Left ventricle myocardium inferior (tissue), 1 donor: ENCODE data around the gene C2orf49. TPM values are rescaled to one million over a fixed set of nuclear protein-coding genes. Genes with fewer than 3 reads are reported as not detected.

Experiments
- DNase-seq: peaks from one replicate; pipeline ENCODE4 v3.0.0-alpha.2; 2020
- H3K27ac ChIP-seq: fragments of 200-600 bp; replicated peaks from 2 replicates; pipeline ENCODE4 v1.8.0; 2021
- H3K27me3 ChIP-seq: fragments of 200-600 bp; 2 replicates; pipeline ENCODE4 v1.8.0; 2021; ENCODE audit warnings: low read depth
- H3K36me3 ChIP-seq: fragments of 200-600 bp; 2 replicates; pipeline ENCODE4 v1.8.0; 2021
- H3K4me1 ChIP-seq: fragments of 200-600 bp; 2 replicates; pipeline ENCODE4 v1.8.0; 2021
- H3K4me3 ChIP-seq: fragments of 200-600 bp; 2 replicates; pipeline ENCODE4 v1.8.0; 2021; ENCODE audit warnings: mild to moderate bottlenecking, moderate library complexity
- H3K9me3 ChIP-seq: fragments of 200-600 bp; replicated peaks from 2 replicates; pipeline ENCODE4 v1.8.0; 2021
- intact Hi-C: fragments of 100-400 bp; cut with micrococcal nuclease; formaldehyde crosslinking; loops from one replicate; pipeline ENCODE4 v1.11.0; 2022
- total RNA-seq: library from RNA; stranded (reverse); fragmentation: NEBNext Ultra II Directional; extraction: Animal tissue kit (Norgen Biotek cat#: 25700); gene quantifications from one replicate; pipeline ENCODE4 v1.2.1, GENCODE V29; 2021
- TF ChIP-seq, protein P1 (sequence below): fragments of 200-600 bp; IDR thresholded peaks from 2 replicates; pipeline ENCODE4 v1.8.0; 2021; ENCODE audit warnings: antibody characterized with exemption, mild to moderate bottlenecking, borderline replicate concordance
- donor health status: DM: no; HTN: yes; CAD: no; lungs with severe emphysema.

The C2orf49 gene
- total RNA-seq, 1 donor from 2014 or later = 22.7 TPM

DNA sequence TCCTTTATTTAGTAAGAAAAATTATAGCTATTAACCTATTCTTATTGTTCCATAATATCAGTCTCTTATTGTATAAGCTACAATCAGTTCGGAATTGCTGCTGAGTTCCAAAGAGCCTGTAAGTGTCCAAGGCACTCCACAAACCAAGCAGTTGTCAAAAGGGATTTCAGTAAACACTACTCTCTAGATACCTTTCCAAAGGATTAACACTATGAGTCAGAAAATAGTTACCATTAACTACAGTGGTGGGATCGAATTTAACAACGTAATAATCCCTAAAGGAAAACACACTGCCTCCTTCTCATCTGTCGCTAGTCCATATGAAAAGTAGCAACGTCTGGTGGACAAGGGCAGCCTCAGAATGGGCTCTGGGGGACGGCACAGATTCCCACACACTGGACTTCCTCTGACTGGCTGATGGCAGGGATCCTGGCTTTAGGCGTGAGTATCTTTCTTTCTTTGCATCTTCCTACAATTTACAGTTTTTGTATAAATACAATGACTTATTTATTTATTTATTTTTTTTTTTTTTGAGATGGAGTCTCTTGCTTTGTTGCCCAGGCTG lies 16.6 kb upstream of the C2orf49 start:
- TF ChIP-seq, protein P1, sequence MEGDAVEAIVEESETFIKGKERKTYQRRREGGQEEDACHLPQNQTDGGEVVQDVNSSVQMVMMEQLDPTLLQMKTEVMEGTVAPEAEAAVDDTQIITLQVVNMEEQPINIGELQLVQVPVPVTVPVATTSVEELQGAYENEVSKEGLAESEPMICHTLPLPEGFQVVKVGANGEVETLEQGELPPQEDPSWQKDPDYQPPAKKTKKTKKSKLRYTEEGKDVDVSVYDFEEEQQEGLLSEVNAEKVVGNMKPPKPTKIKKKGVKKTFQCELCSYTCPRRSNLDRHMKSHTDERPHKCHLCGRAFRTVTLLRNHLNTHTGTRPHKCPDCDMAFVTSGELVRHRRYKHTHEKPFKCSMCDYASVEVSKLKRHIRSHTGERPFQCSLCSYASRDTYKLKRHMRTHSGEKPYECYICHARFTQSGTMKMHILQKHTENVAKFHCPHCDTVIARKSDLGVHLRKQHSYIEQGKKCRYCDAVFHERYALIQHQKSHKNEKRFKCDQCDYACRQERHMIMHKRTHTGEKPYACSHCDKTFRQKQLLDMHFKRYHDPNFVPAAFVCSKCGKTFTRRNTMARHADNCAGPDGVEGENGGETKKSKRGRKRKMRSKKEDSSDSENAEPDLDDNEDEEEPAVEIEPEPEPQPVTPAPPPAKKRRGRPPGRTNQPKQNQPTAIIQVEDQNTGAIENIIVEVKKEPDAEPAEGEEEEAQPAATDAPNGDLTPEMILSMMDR = no peak
- Histone ChIP-seq H3K9me3 (no peaks in the 10 kb centered on the region), H3K4me3 (no peak overlapping the region), H3K27me3 (no peaks in the 10 kb centered on the region), H3K36me3 (no peaks in the 10 kb centered on the region), H3K4me1 (peaks cover 17% of the 10 kb centered on the region), H3K27ac (no peak overlapping the region)
- DNase-seq = no peak
- intact Hi-C loops = no loop called here

DNA sequence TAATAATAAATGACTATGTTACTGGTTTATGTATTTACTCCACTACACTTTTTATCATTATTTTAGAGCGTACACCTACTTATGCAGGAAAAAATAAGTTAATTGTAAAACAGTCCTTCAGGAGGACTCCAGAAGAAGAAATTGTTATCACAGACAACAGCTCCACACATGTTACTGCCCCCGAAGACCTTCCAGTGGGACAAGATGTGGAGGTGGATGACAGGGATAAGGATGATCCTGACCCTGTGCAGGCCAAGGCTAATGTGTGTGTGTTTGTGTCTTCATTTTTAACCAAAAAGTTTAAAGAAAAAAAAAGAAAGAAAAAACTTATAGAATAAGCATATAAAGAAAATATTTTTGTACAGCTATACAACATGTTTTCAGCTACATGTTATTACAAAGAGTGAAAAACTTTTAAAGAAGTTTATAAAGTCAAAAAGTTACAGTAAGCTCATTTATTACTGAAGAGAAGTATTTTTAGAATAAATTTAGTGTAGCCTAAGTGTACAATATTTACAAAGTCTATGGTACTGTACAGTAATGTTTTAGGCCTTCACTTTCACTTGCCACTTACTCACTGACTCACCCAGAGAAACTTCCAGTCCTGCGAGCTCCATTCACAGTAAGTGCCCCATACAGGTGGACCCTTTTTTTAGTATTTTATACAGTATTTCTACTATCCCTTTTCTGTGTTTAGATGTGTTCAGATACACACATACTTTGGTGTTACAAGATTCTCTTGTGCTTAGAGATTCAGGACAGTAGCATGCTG lies 15.3 kb upstream of the C2orf49 start:
- no peak overlapping the region for H3K27ac ChIP-seq
- intact Hi-C loops = no loop called here
- H3K4me1 ChIP-seq = peaks cover 17% of the 10 kb centered on the region
- no peaks in the 10 kb centered on the region for H3K27me3 ChIP-seq
- no peak for DNase-seq
- TF ChIP-seq, protein P1 = no peak
- H3K36me3 ChIP-seq = no peaks in the 10 kb centered on the region
- H3K4me3 ChIP-seq = no peak overlapping the region
- no peaks in the 10 kb centered on the region for H3K9me3 ChIP-seq

DNA sequence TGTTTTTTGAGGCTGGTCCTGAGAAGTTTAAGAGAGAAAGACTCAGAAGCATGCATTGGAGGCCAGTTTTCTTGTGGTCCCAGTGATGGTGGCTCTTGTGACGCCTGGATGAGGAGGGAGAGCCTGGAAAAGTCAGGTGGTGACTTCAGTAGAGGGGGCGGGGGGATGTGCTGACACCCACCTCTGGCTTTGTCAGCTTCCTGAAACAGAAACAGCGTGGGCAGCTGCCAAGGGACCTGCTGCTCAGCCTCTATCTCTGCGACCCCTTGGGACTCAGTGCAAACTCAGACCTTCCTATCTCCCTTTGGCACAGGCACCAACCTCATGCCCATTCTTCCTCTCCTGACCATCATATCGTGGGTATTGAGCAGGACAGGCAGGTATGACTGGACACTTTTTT lies 14.2 kb upstream of the C2orf49 start:
- Histone ChIP-seq H3K4me1 (peaks cover 21% of the 10 kb centered on the region), H3K36me3 (no peaks in the 10 kb centered on the region), H3K27me3 (no peaks in the 10 kb centered on the region), H3K9me3 (no peaks in the 10 kb centered on the region), H3K4me3 (no peak overlapping the region), H3K27ac (no peak overlapping the region)
- no peak for DNase-seq
- intact Hi-C loops = no loop called here
- TF ChIP-seq, protein P1 = no peak

DNA sequence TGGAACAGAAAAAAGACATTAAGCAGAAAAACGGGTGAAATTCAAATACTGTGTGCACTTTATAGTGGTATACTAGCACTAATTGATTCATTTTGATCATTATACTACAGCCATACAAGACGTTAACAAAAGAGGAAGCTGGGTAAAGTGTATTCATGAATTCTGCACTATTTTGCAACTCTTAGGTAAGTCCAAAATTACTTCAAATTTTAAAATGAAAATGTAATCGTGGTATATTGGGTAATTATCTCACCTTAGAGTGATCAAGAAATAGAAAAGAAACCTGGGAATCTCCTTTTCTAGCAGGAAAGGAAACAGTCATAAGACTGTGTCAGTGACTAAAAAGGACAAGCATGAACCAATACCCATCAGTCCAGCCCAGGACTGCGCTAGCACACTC lies 13.2 kb upstream of the C2orf49 start:
- DNase-seq = no peak
- no peaks in the 10 kb centered on the region for H3K9me3 ChIP-seq
- no peaks in the 10 kb centered on the region for H3K27me3 ChIP-seq
- peaks cover 31% of the 10 kb centered on the region for H3K4me1 ChIP-seq
- TF ChIP-seq, protein P1 = no peak
- H3K4me3 ChIP-seq = no peak overlapping the region
- no peaks in the 10 kb centered on the region for H3K36me3 ChIP-seq
- H3K27ac ChIP-seq = no peak overlapping the region
- intact Hi-C loops = no loop called here

DNA sequence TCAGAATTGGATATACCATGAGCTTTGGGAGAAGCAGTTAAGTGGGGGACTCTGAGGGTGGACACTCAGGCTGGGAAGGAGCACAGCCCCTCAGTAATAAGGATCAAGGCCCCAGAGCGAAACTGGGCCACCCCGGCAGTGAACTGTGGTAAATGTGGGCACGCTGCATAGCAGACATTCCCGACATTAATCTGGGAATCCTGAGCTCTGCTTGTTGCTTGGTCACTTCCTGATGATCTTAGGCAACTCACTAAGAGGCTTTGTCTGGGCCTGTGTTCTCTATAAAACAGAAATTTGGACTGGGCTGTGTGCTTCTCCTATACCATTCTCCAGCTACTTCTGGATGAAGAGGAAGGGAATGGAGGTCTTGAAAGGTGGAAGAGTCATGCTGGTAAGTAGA lies 12.6 kb upstream of the C2orf49 start:
- H3K9me3 ChIP-seq = no peaks in the 10 kb centered on the region
- H3K4me1 ChIP-seq = peaks cover 32% of the 10 kb centered on the region
- no peaks in the 10 kb centered on the region for H3K36me3 ChIP-seq
- TF ChIP-seq, protein P1 = no peak
- H3K4me3 ChIP-seq = no peak overlapping the region
- no peak for DNase-seq
- no peaks in the 10 kb centered on the region for H3K27me3 ChIP-seq
- no peak overlapping the region for H3K27ac ChIP-seq
- intact Hi-C loops = no loop called here
